ENCODE data around the gene LCE4A. TPM values are rescaled to one million over a fixed set of nuclear protein-coding genes. Genes with fewer than 3 reads are reported as not detected.
"Not testable (repeated sequence)": the region's sequence is repeated elsewhere in the genome, so short reads cannot be mapped to it uniquely, and the experiment has no call there.

The LCE4A gene
- not detected for total RNA-seq

- ATAC-seq (no peak), DNase-seq (ENCODE audit: low spot score) (no peak)
These were observed at the start of gene LCE4A for GRCh38 chr1:152707860-152708259. Gene LCE4A, plus strand, starts transcription at chr1:152708160. Its CDS starts 916 bp downstream, at chr1:152709076.

GRCh38 chr1:152658649-152659048, 49.3 kb upstream of the LCE4A start:
- ATAC-seq (peak; percentile 90), DNase-seq (ENCODE audit: low spot score) (peak; percentile 78)

- DNase-seq (ENCODE audit: low spot score) (no peak), ATAC-seq (no peak)
These were observed 44.9 kb upstream of the LCE4A start, which contains the start of gene LCE2D for GRCh38 chr1:152663098-152663497. Gene LCE2D, plus strand, starts transcription at chr1:152663380. Its CDS starts 726 bp downstream, at chr1:152664106.

GRCh38 chr1:152666171-152666570, 41.8 kb upstream of the LCE4A start:
- not testable (repeated sequence) for DNase-seq (ENCODE audit: low spot score); ATAC-seq

GRCh38 chr1:152667648-152668047, 40.3 kb upstream of the LCE4A start:
- ATAC-seq = no peak
- no peak for DNase-seq (ENCODE audit: low spot score)

- no peak for ATAC-seq
These were observed 34.9 kb upstream of the LCE4A start for GRCh38 chr1:152673016-152673415.

GRCh38 chr1:152674983-152675382, 33.0 kb upstream of the LCE4A start, which contains the start of gene LCE2C:
Gene LCE2C, plus strand, starts transcription at chr1:152675279. Its CDS starts 737 bp downstream, at chr1:152676016.
- not testable (repeated sequence) for ATAC-seq; DNase-seq (ENCODE audit: low spot score)

More at GRCh38 chr1:152673016-152673415, 34.9 kb upstream of the LCE4A start:
- no peak for DNase-seq (ENCODE audit: low spot score)

GRCh38 chr1:152679459-152679858, 28.5 kb upstream of the LCE4A start:
- ATAC-seq (no peak), DNase-seq (ENCODE audit: low spot score) (no peak)

- no peak for DNase-seq (ENCODE audit: low spot score)
These were observed 26.3 kb upstream of the LCE4A start for GRCh38 chr1:152681616-152682015.

GRCh38 chr1:152683846-152684245, 24.1 kb upstream of the LCE4A start:
- ATAC-seq = no peak
- DNase-seq (ENCODE audit: low spot score) = no peak

More at GRCh38 chr1:152681616-152682015, 26.3 kb upstream of the LCE4A start:
- ATAC-seq = no peak

- not testable (repeated sequence) for ATAC-seq; DNase-seq (ENCODE audit: low spot score)
These were observed 22.1 kb upstream of the LCE4A start, which contains the start of gene LCE2B for GRCh38 chr1:152685823-152686222. Gene LCE2B, plus strand, starts transcription at chr1:152686123. Its CDS starts 721 bp downstream, at chr1:152686844.

GRCh38 chr1:152697701-152698600, 10.0 kb upstream of the LCE4A start, which contains the start of gene LCE2A:
Gene LCE2A, plus strand, starts transcription at chr1:152698345. Its CDS starts 557 bp downstream, at chr1:152698902.
- DNase-seq (ENCODE audit: low spot score) (no peak), ATAC-seq (no peak)

- no peak for ATAC-seq
- no peak for DNase-seq (ENCODE audit: low spot score)
These were observed 8.2 kb upstream of the LCE4A start for GRCh38 chr1:152699746-152700145.

GRCh38 chr1:152718238-152718637, 10.3 kb downstream of the LCE4A start:
- no peak for ATAC-seq
- no peak for DNase-seq (ENCODE audit: low spot score)

GRCh38 chr1:152725261-152725660, 17.3 kb downstream of the LCE4A start:
- ATAC-seq (no peak), DNase-seq (ENCODE audit: low spot score) (no peak)

GRCh38 chr1:152728986-152729385, 21.0 kb downstream of the LCE4A start:
- ATAC-seq (no peak), DNase-seq (ENCODE audit: low spot score) (no peak)

- DNase-seq (ENCODE audit: low spot score) (no peak), ATAC-seq (peak; percentile 79)
These were observed 27.7 kb downstream of the LCE4A start for GRCh38 chr1:152735648-152736047.

GRCh38 chr1:152737997-152738396, 30.0 kb downstream of the LCE4A start:
- ATAC-seq (no peak), DNase-seq (ENCODE audit: low spot score) (no peak)

GRCh38 chr1:152739841-152740240, 31.9 kb downstream of the LCE4A start:
- no peak for ATAC-seq

GRCh38 chr1:152741656-152742055, 33.7 kb downstream of the LCE4A start:
- no peak for ATAC-seq
- DNase-seq (ENCODE audit: low spot score) = no peak

More at GRCh38 chr1:152739841-152740240, 31.9 kb downstream of the LCE4A start:
- DNase-seq (ENCODE audit: low spot score) = no peak

GRCh38 chr1:152743371-152744145, 35.6 kb downstream of the LCE4A start:
- ATAC-seq = no peak
- no peak for DNase-seq (ENCODE audit: low spot score)
